ENCODE data around the gene RGS6.

The RGS6 gene

DNA sequence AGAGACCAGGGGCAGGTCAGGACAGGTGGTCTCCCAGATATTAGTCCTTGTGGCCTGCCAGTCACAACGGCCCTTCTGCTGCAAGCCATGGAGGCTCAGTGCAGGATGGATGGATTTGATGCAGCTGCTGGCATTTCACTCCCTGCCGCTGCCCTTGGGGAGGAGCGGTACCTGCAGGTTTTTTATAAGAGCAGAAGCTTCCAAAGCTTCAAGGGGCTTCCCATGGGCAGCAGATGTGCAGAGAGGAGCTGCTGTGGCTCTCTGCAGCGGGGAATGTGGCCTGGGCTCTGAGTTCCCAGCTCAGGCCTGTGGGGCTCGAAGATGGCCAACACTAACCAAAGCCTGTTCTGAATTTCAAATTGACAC lies 582.4 kb downstream of the RGS6 start:
- Histone ChIP-seq H3K27ac (ENCODE audit: low read depth, low read length) (no peak overlapping the region), H3K9ac (ENCODE audit: low read length) (no peak overlapping the region), H3K27me3 (ENCODE audit: control insufficient read depth, insufficient read depth, low read length) (no peaks in the 10 kb centered on the region), H3K4me3 (ENCODE audit: low read depth, low read length) (no peak overlapping the region), H3K36me3 (ENCODE audit: control insufficient read depth, insufficient read depth, low read length) (no peaks in the 10 kb centered on the region), H3K4me1 (ENCODE audit: control insufficient read depth, insufficient read depth, low read length) (no peaks in the 10 kb centered on the region; the same call in 1 of the 2 replicates), H3K9me3 (ENCODE audit: control insufficient read depth, insufficient read depth, low read depth, low read length) (peaks cover 3% of the 10 kb centered on the region; the same call in 1 of the 2 replicates)

GRCh38 chr14:72515779-72516770 lies 583.8 kb downstream of the RGS6 start:
- no peak overlapping the region for H3K9ac ChIP-seq (ENCODE audit: low read length)
- H3K4me3 ChIP-seq (ENCODE audit: low read depth, low read length), result no peak overlapping the region
- no peaks in the 10 kb centered on the region for H3K27me3 ChIP-seq (ENCODE audit: control insufficient read depth, insufficient read depth, low read length)
- H3K4me1 ChIP-seq (ENCODE audit: control insufficient read depth, insufficient read depth, low read length), result no peaks in the 10 kb centered on the region; the same call in 1 of the 2 replicates
- H3K27ac ChIP-seq (ENCODE audit: low read depth, low read length), result no peak overlapping the region
- H3K9me3 ChIP-seq (ENCODE audit: control insufficient read depth, insufficient read depth, low read depth, low read length), result peaks cover 4% of the 10 kb centered on the region; the same call in 1 of the 2 replicates
- no peaks in the 10 kb centered on the region for H3K36me3 ChIP-seq (ENCODE audit: control insufficient read depth, insufficient read depth, low read length)

DNA sequence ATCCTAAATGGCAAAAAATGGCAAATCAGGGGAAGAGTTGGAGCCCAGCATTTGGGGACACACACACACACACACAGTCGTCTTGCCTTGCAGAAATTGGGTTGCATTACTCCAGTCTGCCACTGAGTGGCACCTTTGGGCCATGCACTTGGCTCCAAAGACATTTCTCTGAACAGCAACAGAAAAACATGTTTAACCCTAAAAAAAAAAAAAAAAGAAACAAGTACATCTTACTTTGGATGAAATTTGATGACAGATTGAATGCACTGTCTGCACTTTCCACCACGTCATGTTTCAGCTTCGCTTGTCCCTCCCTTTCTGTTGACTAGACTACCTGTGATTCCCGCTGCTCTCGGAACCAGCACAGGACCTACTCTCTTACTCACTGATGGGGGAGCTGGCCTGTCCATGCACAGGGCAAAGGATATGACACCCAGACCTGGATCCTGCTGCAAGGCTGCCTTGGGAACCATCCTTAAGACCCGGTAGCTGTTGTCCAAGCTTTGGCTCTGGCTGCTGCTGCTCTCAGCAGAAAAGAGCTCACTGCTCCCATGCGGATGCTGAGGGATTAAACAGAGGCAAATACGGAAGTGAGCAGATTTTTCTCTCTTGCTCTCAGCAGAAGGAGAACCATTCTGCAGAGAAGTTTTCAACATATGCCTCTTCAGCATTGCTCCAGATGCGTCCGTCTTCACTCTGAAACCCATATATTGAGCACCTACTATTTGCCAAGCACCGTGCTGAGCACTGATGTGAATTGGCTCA lies 584.9 kb downstream of the RGS6 start:
- Histone ChIP-seq H3K9ac (ENCODE audit: low read length) (no peak overlapping the region), H3K27ac (ENCODE audit: low read depth, low read length) (no peak overlapping the region), H3K4me1 (ENCODE audit: control insufficient read depth, insufficient read depth, low read length) (no peaks in the 10 kb centered on the region; the same call in 1 of the 2 replicates)

DNA sequence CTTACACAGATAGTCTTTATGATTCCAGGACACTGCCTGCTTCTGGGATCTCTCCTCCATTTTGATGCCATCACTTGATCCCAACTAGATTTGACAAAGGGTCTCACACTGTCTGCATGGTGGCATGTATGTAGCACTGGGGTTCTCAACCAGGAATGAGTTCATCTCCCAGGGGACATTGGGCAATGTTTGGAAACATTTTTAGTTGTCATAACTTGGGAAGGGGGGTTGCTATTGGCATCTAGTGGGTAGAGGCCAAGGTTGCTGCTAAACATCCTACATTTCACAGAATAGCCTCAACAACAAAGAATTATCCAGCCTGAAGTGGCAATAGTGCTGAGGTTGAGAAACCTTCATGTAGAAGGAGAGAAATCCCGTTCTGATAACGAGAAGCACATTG lies 585.5 kb downstream of the RGS6 start:
- H3K36me3 ChIP-seq (ENCODE audit: control insufficient read depth, insufficient read depth, low read length), result no peaks in the 10 kb centered on the region
- H3K4me1 ChIP-seq (ENCODE audit: control insufficient read depth, insufficient read depth, low read length), result no peaks in the 10 kb centered on the region; the same call in 1 of the 2 replicates
- H3K27me3 ChIP-seq (ENCODE audit: control insufficient read depth, insufficient read depth, low read length), result no peaks in the 10 kb centered on the region
- H3K9ac ChIP-seq (ENCODE audit: low read length), result no peak overlapping the region
- H3K4me3 ChIP-seq (ENCODE audit: low read depth, low read length), result no peak overlapping the region
- peaks cover 12% of the 10 kb centered on the region for H3K9me3 ChIP-seq (ENCODE audit: control insufficient read depth, insufficient read depth, low read depth, low read length)
- H3K27ac ChIP-seq (ENCODE audit: low read depth, low read length), result no peak overlapping the region

More for the DNA sequence above, 584.9 kb downstream of the RGS6 start:
- peaks cover 12% of the 10 kb centered on the region for H3K9me3 ChIP-seq (ENCODE audit: control insufficient read depth, insufficient read depth, low read depth, low read length)
- H3K36me3 ChIP-seq (ENCODE audit: control insufficient read depth, insufficient read depth, low read length), result no peaks in the 10 kb centered on the region
- H3K27me3 ChIP-seq (ENCODE audit: control insufficient read depth, insufficient read depth, low read length), result no peaks in the 10 kb centered on the region
- H3K4me3 ChIP-seq (ENCODE audit: low read depth, low read length), result no peak overlapping the region

DNA sequence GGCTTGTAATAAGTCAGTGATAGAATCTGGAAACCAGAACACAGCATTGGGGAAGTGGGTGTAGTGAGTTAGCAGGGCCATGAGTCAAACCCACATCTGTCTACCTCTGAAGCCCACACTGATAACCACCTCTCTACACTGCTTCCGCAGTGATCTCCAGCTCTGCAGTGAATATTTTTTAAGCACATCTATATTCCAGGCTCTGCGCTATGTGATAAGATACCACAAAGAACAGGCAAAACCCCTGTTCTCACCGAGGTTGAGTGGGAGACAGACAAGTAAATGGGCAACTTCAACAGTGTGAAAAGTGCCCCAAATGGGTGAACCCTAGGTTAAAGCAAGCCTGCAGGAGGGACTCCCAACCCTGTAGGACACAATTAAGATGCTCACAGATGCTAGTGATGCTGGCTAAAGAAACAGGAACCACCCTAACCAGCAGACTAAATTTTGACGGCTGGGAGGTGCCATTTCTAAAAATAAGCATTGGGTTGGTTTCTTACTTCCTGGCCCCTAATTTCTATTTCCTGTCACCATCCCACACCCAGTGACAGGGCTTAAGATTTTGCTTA lies 586.7 kb downstream of the RGS6 start:
- Histone ChIP-seq H3K27ac (ENCODE audit: low read depth, low read length) (no peak overlapping the region), H3K4me3 (ENCODE audit: low read depth, low read length) (no peak overlapping the region), H3K27me3 (ENCODE audit: control insufficient read depth, insufficient read depth, low read length) (no peaks in the 10 kb centered on the region), H3K36me3 (ENCODE audit: control insufficient read depth, insufficient read depth, low read length) (no peaks in the 10 kb centered on the region), H3K9ac (ENCODE audit: low read length) (no peak overlapping the region), H3K9me3 (ENCODE audit: control insufficient read depth, insufficient read depth, low read depth, low read length) (peaks cover 12% of the 10 kb centered on the region), H3K4me1 (ENCODE audit: control insufficient read depth, insufficient read depth, low read length) (no peaks in the 10 kb centered on the region; the same call in 1 of the 2 replicates)

DNA sequence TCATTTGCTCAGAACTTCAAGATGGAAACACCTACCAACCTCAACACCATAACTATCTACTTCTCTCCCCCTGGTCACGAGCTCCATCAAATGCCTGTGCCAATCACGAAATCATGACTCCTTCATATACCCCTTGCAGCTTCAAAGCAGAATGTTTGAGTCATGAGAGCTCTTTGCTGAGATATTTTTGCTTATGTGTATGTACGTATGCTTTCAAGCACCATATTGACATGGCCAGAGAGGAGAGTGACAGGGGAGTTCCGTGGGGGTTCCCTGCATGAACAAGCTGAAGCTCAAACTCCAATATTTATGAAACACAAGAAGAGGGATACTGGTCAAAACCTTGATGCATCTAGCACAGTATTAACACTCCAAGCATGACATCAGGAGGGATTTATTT lies 587.3 kb downstream of the RGS6 start:
- H3K27ac ChIP-seq (ENCODE audit: low read depth, low read length), result no peak overlapping the region
- no peaks in the 10 kb centered on the region for H3K36me3 ChIP-seq (ENCODE audit: control insufficient read depth, insufficient read depth, low read length)
- no peak overlapping the region for H3K9ac ChIP-seq (ENCODE audit: low read length)
- H3K4me1 ChIP-seq (ENCODE audit: control insufficient read depth, insufficient read depth, low read length), result no peaks in the 10 kb centered on the region; the same call in 1 of the 2 replicates
- H3K9me3 ChIP-seq (ENCODE audit: control insufficient read depth, insufficient read depth, low read depth, low read length), result peaks cover 12% of the 10 kb centered on the region
- H3K4me3 ChIP-seq (ENCODE audit: low read depth, low read length), result no peak overlapping the region
- H3K27me3 ChIP-seq (ENCODE audit: control insufficient read depth, insufficient read depth, low read length), result no peaks in the 10 kb centered on the region

- no peaks in the 10 kb centered on the region for H3K27me3 ChIP-seq (ENCODE audit: control insufficient read depth, insufficient read depth, low read length)
- peaks cover 12% of the 10 kb centered on the region for H3K9me3 ChIP-seq (ENCODE audit: control insufficient read depth, insufficient read depth, low read depth, low read length)
- H3K4me1 ChIP-seq (ENCODE audit: control insufficient read depth, insufficient read depth, low read length), result no peaks in the 10 kb centered on the region
- no peaks in the 10 kb centered on the region for H3K36me3 ChIP-seq (ENCODE audit: control insufficient read depth, insufficient read depth, low read length)
- no peak overlapping the region for H3K27ac ChIP-seq (ENCODE audit: low read depth, low read length)
- no peak overlapping the region for H3K9ac ChIP-seq (ENCODE audit: low read length)
- no peak overlapping the region for H3K4me3 ChIP-seq (ENCODE audit: low read depth, low read length)
Measured at GRCh38 chr14:72521045-72521444, 588.8 kb downstream of the RGS6 start.

DNA sequence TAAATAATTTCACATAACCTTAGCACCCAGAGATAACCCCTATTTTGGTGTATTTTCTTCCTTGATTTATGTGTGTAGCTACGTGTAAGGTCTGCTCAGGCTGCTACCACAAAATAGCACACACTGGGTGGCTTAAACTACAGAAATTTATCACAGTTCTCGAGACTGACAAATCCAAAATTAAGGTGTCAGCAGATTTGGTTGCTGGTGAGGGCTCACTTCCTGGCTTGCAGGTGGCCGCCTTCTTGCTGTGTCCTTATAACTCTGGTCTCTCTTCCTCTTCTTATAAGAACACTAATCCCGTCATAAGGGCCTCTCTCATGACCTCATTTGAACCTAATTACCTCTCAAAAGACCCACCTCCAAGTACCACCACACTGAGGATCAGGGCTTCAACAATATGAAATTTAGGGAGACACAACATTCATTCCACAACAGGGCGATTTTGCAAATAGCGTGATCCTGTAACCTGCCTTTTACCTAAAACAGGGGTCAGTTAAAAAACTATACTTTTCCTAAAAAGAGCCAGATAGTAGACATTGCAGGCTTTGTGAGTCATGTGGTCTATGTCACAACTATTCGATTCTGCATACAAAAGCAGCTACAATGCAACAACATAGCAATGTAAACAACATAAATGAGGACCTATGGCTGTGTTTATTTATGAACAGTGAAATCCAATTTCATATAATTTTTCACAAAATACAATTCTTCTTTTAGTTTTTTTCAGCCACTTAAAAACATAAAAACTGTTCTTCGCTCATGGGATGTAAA lies 589.9 kb downstream of the RGS6 start:
- Histone ChIP-seq H3K36me3 (ENCODE audit: control insufficient read depth, insufficient read depth, low read length) (no peaks in the 10 kb centered on the region), H3K4me3 (ENCODE audit: low read depth, low read length) (no peak overlapping the region), H3K4me1 (ENCODE audit: control insufficient read depth, insufficient read depth, low read length) (no peaks in the 10 kb centered on the region), H3K9ac (ENCODE audit: low read length) (no peak overlapping the region), H3K27ac (ENCODE audit: low read depth, low read length) (no peak overlapping the region), H3K27me3 (ENCODE audit: control insufficient read depth, insufficient read depth, low read length) (no peaks in the 10 kb centered on the region), H3K9me3 (ENCODE audit: control insufficient read depth, insufficient read depth, low read depth, low read length) (peaks cover 12% of the 10 kb centered on the region)

GRCh38 chr14:72522847-72523246 lies 590.6 kb downstream of the RGS6 start:
- H3K9ac ChIP-seq (ENCODE audit: low read length), result no peak overlapping the region
- H3K4me3 ChIP-seq (ENCODE audit: low read depth, low read length), result no peak overlapping the region
- H3K27me3 ChIP-seq (ENCODE audit: control insufficient read depth, insufficient read depth, low read length), result no peaks in the 10 kb centered on the region
- no peak overlapping the region for H3K27ac ChIP-seq (ENCODE audit: low read depth, low read length)
- H3K36me3 ChIP-seq (ENCODE audit: control insufficient read depth, insufficient read depth, low read length), result no peaks in the 10 kb centered on the region
- peaks cover 12% of the 10 kb centered on the region for H3K9me3 ChIP-seq (ENCODE audit: control insufficient read depth, insufficient read depth, low read depth, low read length)
- no peaks in the 10 kb centered on the region for H3K4me1 ChIP-seq (ENCODE audit: control insufficient read depth, insufficient read depth, low read length)

GRCh38 chr14:72523424-72524294 lies 591.4 kb downstream of the RGS6 start:
- H3K4me1 ChIP-seq (ENCODE audit: control insufficient read depth, insufficient read depth, low read length), result no peaks in the 10 kb centered on the region
- no peak overlapping the region for H3K4me3 ChIP-seq (ENCODE audit: low read depth, low read length)

More at GRCh38 chr14:72523424-72524294, 591.4 kb downstream of the RGS6 start:
- Histone ChIP-seq H3K27me3 (ENCODE audit: control insufficient read depth, insufficient read depth, low read length) (no peaks in the 10 kb centered on the region), H3K27ac (ENCODE audit: low read depth, low read length) (no peak overlapping the region), H3K9ac (ENCODE audit: low read length) (no peak overlapping the region), H3K9me3 (ENCODE audit: control insufficient read depth, insufficient read depth, low read depth, low read length) (peaks cover 12% of the 10 kb centered on the region), H3K36me3 (ENCODE audit: control insufficient read depth, insufficient read depth, low read length) (no peaks in the 10 kb centered on the region)
